Measurements from ENCODE around the gene KCND3.

GRCh38 chr1:111875640-111876039, 113.8 kb downstream of the KCND3 start:
- TF ChIP-seq POLR2A (IDR thresholded peaks at IDR 0.05) (no peak), CTCF (IDR thresholded peaks at IDR 0.05) (no peak)
